ENCODE measurements around the gene ARSI.

The ARSI gene

DNA sequence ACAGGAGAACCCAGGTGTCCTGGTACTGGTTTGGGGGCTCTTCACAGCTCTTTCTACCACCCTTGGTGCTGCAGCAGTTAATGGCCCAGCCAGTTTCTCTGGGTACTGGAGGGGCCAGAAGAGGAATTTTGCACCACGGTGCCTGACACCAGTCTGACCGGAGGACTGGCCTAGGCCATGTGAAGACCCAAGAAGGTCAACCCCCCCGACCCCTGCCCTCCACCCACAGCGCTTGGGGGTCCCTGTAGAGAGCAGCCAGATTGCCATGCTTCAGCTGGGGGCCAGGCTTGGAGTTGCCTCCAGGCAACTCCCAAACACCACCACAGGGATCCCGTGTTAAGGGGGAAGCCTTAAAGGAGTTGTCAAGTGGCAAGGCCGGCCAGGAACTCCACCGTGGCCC is 6.2 kb downstream of the ARSI start:
- Histone ChIP-seq H3K4me1 (ENCODE audit: insufficient read depth, low read length) (peaks cover 9% of the 10 kb centered on the region), H3K36me3 (ENCODE audit: insufficient read depth, low read depth, low read length) (no peaks in the 10 kb centered on the region), H3K9me3 (ENCODE audit: insufficient read depth, low read depth, low read length) (no peaks in the 10 kb centered on the region), H3K27ac (ENCODE audit: low read length) (no peak overlapping the region), H3K27me3 (ENCODE audit: insufficient read depth, low read length) (peaks cover 12% of the 10 kb centered on the region), H3K4me3 (ENCODE audit: low read length) (no peak overlapping the region), H3K9ac (ENCODE audit: low read depth, low read length) (no peak overlapping the region)

DNA sequence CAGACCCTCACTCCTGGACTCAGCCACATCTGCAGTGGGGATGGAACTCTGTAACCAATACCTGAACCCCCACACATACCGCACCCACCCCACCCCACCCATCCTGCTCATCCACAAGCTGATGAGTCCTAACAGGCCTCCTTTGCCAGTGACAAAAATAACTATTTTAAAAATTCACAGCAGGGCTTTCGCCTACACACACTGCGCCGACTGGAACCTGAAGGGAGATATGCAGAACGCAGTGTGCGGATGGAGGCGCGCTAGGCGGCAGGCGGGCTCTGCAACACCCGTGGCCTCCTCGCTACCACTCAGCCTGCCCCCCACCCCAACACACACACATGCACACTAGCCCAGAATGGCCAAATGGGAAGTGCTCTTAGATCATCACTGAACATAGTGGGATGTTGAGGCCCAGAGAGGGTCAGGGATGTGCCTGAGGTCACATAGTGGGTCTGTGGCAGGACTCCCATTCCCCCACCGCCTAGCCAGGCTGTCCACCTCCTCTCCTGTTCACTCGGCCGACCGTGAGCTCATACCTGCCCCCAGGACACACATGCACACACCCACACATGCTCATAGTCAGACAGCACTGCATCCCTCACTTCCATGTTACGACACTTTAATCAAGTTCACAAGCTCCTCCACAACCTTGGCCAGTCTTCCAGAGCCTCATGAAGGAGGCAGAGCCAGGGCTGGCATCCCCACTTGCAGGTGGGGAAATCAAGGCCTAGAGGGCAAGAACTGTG is 6.8 kb downstream of the ARSI start:
- Histone ChIP-seq H3K27ac (ENCODE audit: low read length) (no peak overlapping the region), H3K9me3 (ENCODE audit: insufficient read depth, low read depth, low read length) (no peaks in the 10 kb centered on the region), H3K9ac (ENCODE audit: low read depth, low read length) (no peak overlapping the region), H3K27me3 (ENCODE audit: insufficient read depth, low read length) (peaks cover 6% of the 10 kb centered on the region), H3K4me3 (ENCODE audit: low read length) (no peak overlapping the region), H3K36me3 (ENCODE audit: insufficient read depth, low read depth, low read length) (no peaks in the 10 kb centered on the region), H3K4me1 (ENCODE audit: insufficient read depth, low read length) (peaks cover 9% of the 10 kb centered on the region; the same call in 1 of the 2 replicates)

DNA sequence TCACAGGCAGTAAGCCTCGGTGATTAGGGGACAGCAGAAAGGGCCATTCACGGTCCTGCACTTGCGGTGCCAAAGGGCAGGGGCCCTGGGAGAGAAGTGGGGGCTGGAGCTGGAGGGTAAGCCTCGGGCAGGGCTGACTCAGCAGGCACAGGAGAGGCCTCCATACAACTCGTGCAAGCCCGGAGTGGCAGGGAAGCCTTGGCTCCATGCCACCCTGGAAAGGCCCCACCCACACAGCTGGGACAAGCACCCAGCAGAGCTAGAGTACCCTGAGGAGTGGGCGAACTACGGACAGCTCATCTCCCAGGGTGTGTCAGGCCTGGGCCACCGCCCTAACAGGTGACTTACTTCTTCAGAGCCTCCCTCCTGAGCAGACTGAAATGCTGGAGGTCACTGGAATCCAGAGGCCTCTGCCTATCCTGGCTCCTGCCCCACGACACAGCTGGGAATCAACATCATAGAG is 7.5 kb downstream of the ARSI start:
- Histone ChIP-seq H3K4me3 (ENCODE audit: low read length) (no peak overlapping the region), H3K9ac (ENCODE audit: low read depth, low read length) (no peak overlapping the region; the same call in 1 of the 2 replicates), H3K4me1 (ENCODE audit: insufficient read depth, low read length) (0 out of 2 replicates have a peak, but pooled peaks cover 2% of the 10 kb centered on the region)

DNA sequence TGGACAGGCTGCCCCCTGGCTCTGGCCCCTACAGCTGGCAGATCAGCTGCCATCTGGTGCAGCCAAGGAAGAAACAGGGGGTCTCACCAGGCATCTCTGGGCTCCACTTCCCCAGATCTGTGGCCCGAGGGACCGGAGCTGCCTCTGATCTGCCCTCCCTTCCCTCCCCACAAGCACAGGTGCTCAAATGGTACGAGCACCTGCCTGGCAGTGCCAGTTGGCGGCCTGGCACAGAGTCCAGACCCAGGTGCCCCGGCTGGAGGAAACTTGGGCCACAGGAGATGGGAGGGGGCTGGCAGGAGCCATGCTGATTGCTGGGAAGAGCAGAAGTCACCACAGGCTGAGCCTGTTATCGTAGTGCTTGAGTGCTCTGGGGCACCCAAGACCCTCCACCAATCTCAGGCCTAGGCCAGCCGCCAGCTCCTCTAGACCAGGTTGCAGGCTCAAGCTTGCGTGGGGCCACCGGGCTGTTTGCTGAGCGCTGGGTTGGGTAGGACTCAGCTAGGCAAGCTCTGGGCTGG is 8.1 kb downstream of the ARSI start:
- H3K36me3 ChIP-seq (ENCODE audit: insufficient read depth, low read depth, low read length): no peaks in the 10 kb centered on the region
- no peak overlapping the region for H3K9ac ChIP-seq (ENCODE audit: low read depth, low read length)
- no peaks in the 10 kb centered on the region for H3K4me1 ChIP-seq (ENCODE audit: insufficient read depth, low read length)
- H3K27me3 ChIP-seq (ENCODE audit: insufficient read depth, low read length): no peaks in the 10 kb centered on the region
- H3K27ac ChIP-seq (ENCODE audit: low read length): no peak overlapping the region
- H3K9me3 ChIP-seq (ENCODE audit: insufficient read depth, low read depth, low read length): no peaks in the 10 kb centered on the region
- no peak overlapping the region for H3K4me3 ChIP-seq (ENCODE audit: low read length)

More for the DNA sequence above, 7.5 kb downstream of the ARSI start:
- H3K27ac ChIP-seq (ENCODE audit: low read length): no peak overlapping the region
- H3K36me3 ChIP-seq (ENCODE audit: insufficient read depth, low read depth, low read length): no peaks in the 10 kb centered on the region
- H3K27me3 ChIP-seq (ENCODE audit: insufficient read depth, low read length): no peaks in the 10 kb centered on the region
- H3K9me3 ChIP-seq (ENCODE audit: insufficient read depth, low read depth, low read length): no peaks in the 10 kb centered on the region

DNA sequence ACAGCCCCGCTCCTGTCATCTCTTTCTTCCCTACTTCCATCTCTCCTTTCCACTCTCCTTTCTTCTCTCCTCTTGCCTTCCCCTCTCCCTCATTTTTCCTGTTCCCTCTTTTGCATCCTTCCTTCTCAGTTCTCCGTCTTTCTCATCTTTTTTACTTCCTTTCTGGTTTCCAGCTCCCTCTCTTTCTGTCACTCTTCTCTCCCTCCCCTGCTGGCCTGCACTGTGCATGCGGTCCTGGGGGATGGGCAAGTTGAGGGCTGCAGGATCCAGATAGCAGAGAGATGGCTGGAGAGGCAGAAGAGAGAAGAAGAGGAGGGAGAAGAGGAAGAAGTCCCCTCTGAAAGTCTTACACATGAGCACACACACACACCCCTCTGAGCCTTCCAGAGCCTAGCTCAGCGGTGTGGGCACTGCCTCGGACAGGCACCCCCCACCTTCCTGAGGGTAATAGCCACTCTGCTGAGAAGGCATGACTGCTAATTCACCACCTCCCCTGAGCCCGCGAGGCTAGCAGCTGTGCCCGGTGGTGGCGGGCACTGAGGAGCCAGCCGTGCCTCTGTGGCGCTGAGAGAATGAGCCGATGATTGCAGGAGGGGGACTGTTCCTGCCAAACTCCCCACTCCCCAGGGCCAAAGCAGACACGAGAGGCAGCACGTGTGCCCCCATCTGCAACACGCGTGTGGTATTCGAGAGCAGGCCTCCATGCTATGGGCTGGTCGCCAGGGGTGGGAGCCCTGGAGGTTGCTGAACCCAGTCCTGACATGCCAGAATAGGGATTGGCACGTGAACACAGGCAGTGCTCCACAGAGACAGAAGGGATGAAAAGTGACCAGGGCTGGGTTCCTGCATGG is 9.4 kb downstream of the ARSI start:
- no peak overlapping the region for H3K4me3 ChIP-seq (ENCODE audit: low read length)
- no peak overlapping the region for H3K9ac ChIP-seq (ENCODE audit: low read depth, low read length)
- H3K27me3 ChIP-seq (ENCODE audit: insufficient read depth, low read length): peaks cover 5% of the 10 kb centered on the region; the same call in 1 of the 2 replicates
- H3K4me1 ChIP-seq (ENCODE audit: insufficient read depth, low read length): no peaks in the 10 kb centered on the region
- H3K27ac ChIP-seq (ENCODE audit: low read length): no peak overlapping the region
- no peaks in the 10 kb centered on the region for H3K36me3 ChIP-seq (ENCODE audit: insufficient read depth, low read depth, low read length)
- no peaks in the 10 kb centered on the region for H3K9me3 ChIP-seq (ENCODE audit: insufficient read depth, low read depth, low read length)

DNA sequence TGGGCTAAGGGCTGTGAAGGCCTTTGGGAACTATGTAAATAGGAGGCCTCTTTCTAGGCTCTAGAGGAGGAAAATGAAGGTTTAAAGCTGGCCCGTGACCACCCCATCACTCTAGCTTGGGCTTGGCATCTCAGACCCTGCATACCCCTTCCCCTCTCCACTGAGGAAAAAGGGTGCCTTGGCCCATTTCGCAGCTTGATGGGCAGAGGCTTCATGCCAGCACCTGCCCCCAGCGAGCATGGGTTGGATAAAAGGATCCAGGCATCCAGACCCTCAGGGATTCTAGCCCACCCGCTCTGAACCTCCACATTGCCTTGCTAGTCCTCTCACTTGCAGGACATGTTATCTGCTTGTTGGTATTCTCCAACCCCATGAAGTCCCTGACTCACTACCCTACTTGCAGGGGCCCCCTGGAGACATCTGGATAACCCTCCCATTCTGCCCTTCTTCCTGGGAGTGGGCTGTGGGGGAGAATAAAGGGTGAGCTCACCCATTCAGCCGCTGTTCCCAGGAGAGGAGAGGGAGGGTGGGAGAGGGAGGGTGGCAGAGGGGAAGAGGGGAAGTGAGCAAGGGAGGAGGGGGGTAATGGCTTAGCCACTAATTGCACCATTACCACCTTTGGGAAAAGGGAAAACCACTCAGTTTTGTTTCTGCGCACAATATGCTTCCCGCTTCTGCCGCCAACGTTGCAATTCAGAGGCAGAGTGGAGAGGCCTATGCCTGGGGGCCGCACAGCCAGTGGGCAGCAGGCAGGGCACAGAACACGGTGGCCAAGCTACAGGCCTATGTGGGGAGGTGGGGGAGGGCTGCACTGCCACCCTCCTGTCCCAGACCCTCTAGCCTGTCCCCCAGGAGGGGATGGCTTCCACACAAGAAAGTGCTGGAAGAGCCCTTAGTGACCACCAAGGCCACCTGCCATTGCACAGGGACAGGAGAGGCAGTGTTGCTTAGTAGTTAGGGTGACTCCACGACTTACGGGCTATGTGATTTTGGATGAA is 11.0 kb downstream of the ARSI start:
- H3K9ac ChIP-seq (ENCODE audit: low read depth, low read length): no peak overlapping the region
- no peak overlapping the region for H3K4me3 ChIP-seq (ENCODE audit: low read length)
- no peaks in the 10 kb centered on the region for H3K9me3 ChIP-seq (ENCODE audit: insufficient read depth, low read depth, low read length)
- no peaks in the 10 kb centered on the region for H3K4me1 ChIP-seq (ENCODE audit: insufficient read depth, low read length)
- peaks cover 5% of the 10 kb centered on the region; the same call in 1 of the 2 replicates for H3K27me3 ChIP-seq (ENCODE audit: insufficient read depth, low read length)
- no peaks in the 10 kb centered on the region for H3K36me3 ChIP-seq (ENCODE audit: insufficient read depth, low read depth, low read length)
- no peak overlapping the region for H3K27ac ChIP-seq (ENCODE audit: low read length)

DNA sequence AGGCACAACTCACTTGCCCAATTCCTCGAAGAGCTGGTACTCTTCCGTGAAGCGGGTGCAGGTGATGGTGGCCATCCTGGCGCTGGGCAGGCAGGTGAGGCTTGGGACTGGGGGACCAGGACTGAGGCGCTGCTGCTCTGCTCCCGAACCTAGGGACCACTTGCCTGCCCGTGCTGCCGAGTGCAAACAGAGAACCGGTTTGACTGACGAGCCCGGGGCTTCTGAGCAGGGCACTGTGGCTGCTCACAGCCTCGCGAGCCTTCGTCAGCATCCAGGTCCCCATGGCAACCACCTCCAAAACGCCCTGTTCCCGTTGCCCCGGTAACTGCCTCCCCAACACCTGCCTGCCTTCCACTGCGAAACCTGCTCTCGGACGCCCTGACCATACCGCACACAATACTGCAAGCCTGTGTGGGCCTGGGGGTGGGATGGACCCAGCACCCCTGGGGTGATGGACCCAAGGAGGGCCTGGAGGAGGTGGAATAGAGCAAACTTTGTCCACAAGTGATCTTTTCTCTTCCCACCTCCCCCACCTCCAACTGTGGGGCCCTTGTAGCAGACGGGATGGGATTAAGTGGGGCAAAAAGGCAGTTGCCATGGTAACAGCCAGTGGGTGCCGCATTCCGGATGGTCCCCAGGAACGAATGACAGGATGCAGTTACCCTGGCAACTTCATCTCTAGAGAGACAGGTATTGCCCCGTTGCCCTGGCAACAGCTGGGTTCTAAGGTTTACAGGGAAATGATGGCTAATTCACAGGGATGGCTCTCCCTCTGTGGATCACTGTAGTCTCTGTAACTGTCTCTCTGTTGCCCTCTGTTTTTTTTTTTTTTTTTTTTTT is 12.9 kb downstream of the ARSI start, which contains the start of gene CAMK2A:
Gene CAMK2A (minus strand): TSS at position 223 of the 840 bp plus-strand sequence. CDS start 148 bp downstream, at position 75.
- Histone ChIP-seq H3K27me3 (ENCODE audit: insufficient read depth, low read length) (peaks cover 5% of the 10 kb centered on the region; the same call in 1 of the 2 replicates), H3K9ac (ENCODE audit: low read depth, low read length) (no peak within 1 kb of the TSS), H3K4me1 (ENCODE audit: insufficient read depth, low read length) (no peaks in the 10 kb centered on the region), H3K4me3 (ENCODE audit: low read length) (no peak within 1 kb of the TSS), H3K36me3 (ENCODE audit: insufficient read depth, low read depth, low read length) (no peaks in the 10 kb centered on the region), H3K27ac (ENCODE audit: low read length) (no peak within 1 kb of the TSS), H3K9me3 (ENCODE audit: insufficient read depth, low read depth, low read length) (no peaks in the 10 kb centered on the region)

DNA sequence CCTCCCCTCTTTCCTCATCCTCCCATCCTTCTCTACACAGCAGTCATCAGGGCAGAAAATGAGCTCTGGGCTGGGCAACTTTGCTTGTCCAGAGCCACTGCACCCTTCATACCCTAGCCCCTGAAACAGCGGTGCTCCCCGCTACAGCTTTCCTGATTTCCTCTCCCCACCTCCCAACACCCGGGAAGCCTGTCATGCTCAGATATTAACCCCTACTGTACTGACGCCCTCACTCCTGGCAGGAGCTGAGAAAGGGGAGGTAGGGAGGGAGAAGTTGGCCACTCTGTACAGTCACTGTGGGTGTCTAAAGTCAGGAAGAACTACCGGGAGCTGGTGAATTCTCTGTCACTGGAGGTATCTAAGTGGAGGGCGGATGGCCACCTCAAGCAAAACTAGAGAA is 13.9 kb downstream of the ARSI start:
- peaks cover 5% of the 10 kb centered on the region; the same call in 1 of the 2 replicates for H3K27me3 ChIP-seq (ENCODE audit: insufficient read depth, low read length)

DNA sequence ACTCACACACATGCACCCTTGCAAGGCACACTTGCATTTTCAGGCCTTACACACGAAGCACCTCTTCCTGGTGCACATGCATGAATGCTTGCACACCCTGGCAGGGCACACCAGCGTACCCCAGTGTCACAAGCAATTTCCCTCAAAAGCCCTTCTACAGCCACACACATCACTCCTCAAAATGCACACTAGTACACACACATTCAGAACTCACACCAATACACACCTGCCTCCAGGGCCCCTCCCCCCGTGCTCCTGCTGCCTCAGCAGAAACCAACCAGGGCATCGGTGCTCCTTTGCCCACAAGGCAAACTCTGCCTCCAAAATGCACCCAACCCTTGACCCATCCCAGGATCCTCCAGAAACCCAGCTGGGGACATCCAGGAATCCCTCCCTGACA is 14.3 kb downstream of the ARSI start:
- Histone ChIP-seq H3K4me3 (ENCODE audit: low read length) (no peak overlapping the region), H3K36me3 (ENCODE audit: insufficient read depth, low read depth, low read length) (no peaks in the 10 kb centered on the region), H3K27ac (ENCODE audit: low read length) (no peak overlapping the region), H3K9ac (ENCODE audit: low read depth, low read length) (no peak overlapping the region), H3K27me3 (ENCODE audit: insufficient read depth, low read length) (peaks cover 5% of the 10 kb centered on the region; the same call in 1 of the 2 replicates), H3K4me1 (ENCODE audit: insufficient read depth, low read length) (no peaks in the 10 kb centered on the region), H3K9me3 (ENCODE audit: insufficient read depth, low read depth, low read length) (no peaks in the 10 kb centered on the region)

More for the DNA sequence above, 13.9 kb downstream of the ARSI start:
- Histone ChIP-seq H3K27ac (ENCODE audit: low read length) (no peak overlapping the region), H3K9me3 (ENCODE audit: insufficient read depth, low read depth, low read length) (no peaks in the 10 kb centered on the region), H3K9ac (ENCODE audit: low read depth, low read length) (no peak overlapping the region), H3K4me3 (ENCODE audit: low read length) (no peak overlapping the region), H3K36me3 (ENCODE audit: insufficient read depth, low read depth, low read length) (no peaks in the 10 kb centered on the region), H3K4me1 (ENCODE audit: insufficient read depth, low read length) (no peaks in the 10 kb centered on the region)

DNA sequence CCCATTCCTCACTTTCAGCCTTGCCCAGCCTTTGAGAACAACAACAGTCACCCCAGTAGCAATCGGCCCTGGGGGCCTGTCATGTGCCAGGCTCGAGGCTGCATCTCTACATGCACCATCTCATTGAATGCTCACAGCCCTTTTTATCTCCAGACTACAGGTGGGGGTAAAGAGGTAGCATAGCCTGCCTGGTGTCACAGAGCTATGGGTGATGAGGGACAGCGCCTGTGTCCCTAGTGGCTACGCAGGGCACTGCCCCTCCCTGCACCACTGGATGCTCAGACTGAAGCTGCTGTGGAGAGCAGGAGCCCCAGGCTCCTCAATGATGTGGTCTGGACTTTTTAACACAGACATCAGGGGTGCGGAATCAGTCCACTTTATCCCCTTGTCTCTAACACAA is 15.9 kb downstream of the ARSI start:
- H3K9ac ChIP-seq (ENCODE audit: low read depth, low read length): no peak overlapping the region
- no peak overlapping the region for H3K27ac ChIP-seq (ENCODE audit: low read length)
- no peaks in the 10 kb centered on the region for H3K36me3 ChIP-seq (ENCODE audit: insufficient read depth, low read depth, low read length)
- no peak overlapping the region for H3K4me3 ChIP-seq (ENCODE audit: low read length)
- no peaks in the 10 kb centered on the region for H3K9me3 ChIP-seq (ENCODE audit: insufficient read depth, low read depth, low read length)
- no peaks in the 10 kb centered on the region for H3K4me1 ChIP-seq (ENCODE audit: insufficient read depth, low read length)
- H3K27me3 ChIP-seq (ENCODE audit: insufficient read depth, low read length): peaks cover 5% of the 10 kb centered on the region; the same call in 1 of the 2 replicates
